Natural killer cell (primary cell): ENCODE data around the gene EYS. TPM values are rescaled to one million over a fixed set of nuclear protein-coding genes. Genes with fewer than 3 reads are reported as not detected.

Experiments
- ATAC-seq, 3 donors: fragments of 150-1000 bp in 2 of 3; fragments of 200-7000 bp in 1 of 3; cut with Tn5 transposase; 1 replicate in 1 of 3; 2 replicates in 2 of 3; pipeline ENCODE4 v1.10.0; 2021; ENCODE audit warnings: mild to moderate bottlenecking in 2 of 3, moderate library complexity in 2 of 3
- DNase-seq, 2 donors: peaks; one replicate each; pipeline versions ENCODE4 v3.0.0 to v3.0.0-alpha.2; 2013 to 2021; ENCODE audit warnings: mixed read lengths in 1 of 2
- H3K27ac ChIP-seq: one replicate; pipeline ENCODE4 v1.5.1; 2013; ENCODE audit warnings: mild to moderate bottlenecking, low read length
- H3K27me3 ChIP-seq: one replicate; pipeline ENCODE4 v1.6.1; 2013; ENCODE audit warnings: low read length; ENCODE audit not compliant: control insufficient read depth, insufficient read depth
- H3K36me3 ChIP-seq: one replicate; pipeline ENCODE4 v1.6.1; 2013; ENCODE audit warnings: low read length; ENCODE audit not compliant: control insufficient read depth, insufficient read depth
- H3K4me1 ChIP-seq: one replicate; pipeline ENCODE4 v1.6.1; 2013; ENCODE audit warnings: low read length; ENCODE audit not compliant: control insufficient read depth, insufficient read depth
- H3K4me3 ChIP-seq: one replicate; pipeline ENCODE4 v1.5.1; 2013; ENCODE audit warnings: low read length
- H3K9me3 ChIP-seq: one replicate; pipeline ENCODE4 v1.6.1; 2013; ENCODE audit warnings: low read length; ENCODE audit not compliant: control insufficient read depth, insufficient read depth
- H3K27ac Mint-ChIP-seq, 2 donors: one replicate each; pipeline ENCODE4 v1.8.0; 2022; ENCODE audit warnings: mild to moderate bottlenecking in 2 of 2, mixed read lengths in 2 of 2, moderate library complexity in 1 of 2
- H3K27me3 Mint-ChIP-seq, 2 donors: one replicate each; pipeline ENCODE4 v1.8.0; 2022; ENCODE audit warnings: low read depth in 2 of 2, mixed read lengths in 2 of 2
- H3K36me3 Mint-ChIP-seq: one replicate; pipeline ENCODE4 v1.8.0; 2022; ENCODE audit warnings: mixed read lengths
- H3K4me1 Mint-ChIP-seq, 2 donors: one replicate each; pipeline ENCODE4 v1.8.0; 2022; ENCODE audit warnings: mixed read lengths in 2 of 2
- H3K4me3 Mint-ChIP-seq: one replicate; pipeline ENCODE4 v1.8.0; 2022; ENCODE audit warnings: mild to moderate bottlenecking, moderate library complexity, mixed read lengths
- H3K9me3 Mint-ChIP-seq, 2 donors: one replicate each; pipeline ENCODE4 v1.8.0; 2022; ENCODE audit warnings: mixed read lengths in 2 of 2
- CTCF ChIP-seq: fragments of 200-600 bp; IDR thresholded peaks from one replicate; pipeline ENCODE4 v1.8.0; 2022; ENCODE audit warnings: antibody characterized with exemption
- WGBS: methylation state at CpG from one replicate; pipeline ENCODE4 v1.1.7; 2013; ENCODE audit warnings: missing lambda C conversion rate; ENCODE audit not compliant: insufficient coverage; 5-methylcytosine and 5-hydroxymethylcytosine counted together
- intact Hi-C: fragments of 100-400 bp; cut with micrococcal nuclease; formaldehyde crosslinking; loops from one replicate; pipeline ENCODE4 v1.14.2; 2022
- total RNA-seq, 4 donors: library from RNA; stranded (reverse); fragments of 120-200 nt in 1 of 4; gene quantifications; one replicate each; pipeline versions ENCODE4 v1.2.3 to v1.2.4, GENCODE V29; 2013 to 2022

Gene EYS
- total RNA-seq, 3 donors from 2014 or later (not counting 1 experiment from before 2014, with no cell fraction given), result 0.55 TPM; not detected in 2

GRCh38 chr6:64146876-64147275 lies 1560.2 kb downstream of the EYS start:
- ATAC-seq, result no peak
- H3K27ac Mint-ChIP-seq, result no peak overlapping the region

GRCh38 chr6:64146094-64146493 lies 1560.9 kb downstream of the EYS start:
- H3K4me1 Mint-ChIP-seq, result no peaks in the 10 kb centered on the region
- Histone ChIP-seq H3K27me3 (no peaks in the 10 kb centered on the region), H3K36me3 (no peaks in the 10 kb centered on the region), H3K4me3 (no peak overlapping the region), H3K27ac (no peak overlapping the region), H3K9me3 (peaks cover 3% of the 10 kb centered on the region), H3K4me1 (no peaks in the 10 kb centered on the region)
- WGBS, result no CpG with 5 or more reads among the region's 1 CpG
- H3K9me3 Mint-ChIP-seq, result peaks cover 14 to 16% of the 10 kb centered on the region in 2 donors
- ATAC-seq (no peak), DNase-seq (no peak)
- H3K4me3 Mint-ChIP-seq, result no peak overlapping the region
- H3K27me3 Mint-ChIP-seq, result no peaks in the 10 kb centered on the region
- H3K36me3 Mint-ChIP-seq, result no peaks in the 10 kb centered on the region
- TF ChIP-seq CTCF, result no peak
- intact Hi-C loops, result no loop called here
- no peak overlapping the region for H3K27ac Mint-ChIP-seq

More at GRCh38 chr6:64146876-64147275, 1560.2 kb downstream of the EYS start:
- H3K27me3 Mint-ChIP-seq, result no peaks in the 10 kb centered on the region
- no peaks in the 10 kb centered on the region for H3K27me3 ChIP-seq
- 50% methylated on average over 1 of the region's 2 CpGs for WGBS
- H3K9me3 ChIP-seq, result peaks cover 3% of the 10 kb centered on the region
- H3K27ac ChIP-seq, result no peak overlapping the region
- no peak for TF ChIP-seq CTCF
- H3K36me3 ChIP-seq, result no peaks in the 10 kb centered on the region
- H3K4me3 ChIP-seq, result no peak overlapping the region
- H3K4me1 ChIP-seq, result no peaks in the 10 kb centered on the region
- intact Hi-C loops, result no loop called here
- no peak for DNase-seq
- H3K9me3 Mint-ChIP-seq, result peaks cover 14 to 16% of the 10 kb centered on the region in 2 donors
- no peaks in the 10 kb centered on the region for H3K36me3 Mint-ChIP-seq
- H3K4me1 Mint-ChIP-seq, result no peaks in the 10 kb centered on the region
- no peak overlapping the region for H3K4me3 Mint-ChIP-seq

- peaks cover 3% of the 10 kb centered on the region for H3K9me3 ChIP-seq
- Mint-ChIP-seq H3K36me3 (no peaks in the 10 kb centered on the region), H3K4me1 (no peaks in the 10 kb centered on the region), H3K27me3 (no peaks in the 10 kb centered on the region), H3K27ac (no peak overlapping the region), H3K9me3 (peaks cover 14 to 16% of the 10 kb centered on the region in 2 donors), H3K4me3 (no peak overlapping the region)
- WGBS, result 86% methylated on average over 2 of the region's 2 CpGs
- no peaks in the 10 kb centered on the region for H3K4me1 ChIP-seq
- no peaks in the 10 kb centered on the region for H3K36me3 ChIP-seq
- H3K4me3 ChIP-seq, result no peak overlapping the region
- no peak for DNase-seq
- TF ChIP-seq CTCF, result no peak
- ATAC-seq, result no peak
- no peak overlapping the region for H3K27ac ChIP-seq
- no peaks in the 10 kb centered on the region for H3K27me3 ChIP-seq
- intact Hi-C loops, result no loop called here
These were observed 1561.4 kb downstream of the EYS start for GRCh38 chr6:64145658-64146057.

- Mint-ChIP-seq H3K4me1 (no peaks in the 10 kb centered on the region), H3K27me3 (no peaks in the 10 kb centered on the region), H3K27ac (no peak overlapping the region), H3K4me3 (no peak overlapping the region), H3K36me3 (no peaks in the 10 kb centered on the region), H3K9me3 (peaks cover 16 to 20% of the 10 kb centered on the region in 2 donors)
- no peaks in the 10 kb centered on the region for H3K4me1 ChIP-seq
- no peaks in the 10 kb centered on the region for H3K27me3 ChIP-seq
- DNase-seq (no peak), ATAC-seq (no peak)
- no peaks in the 10 kb centered on the region for H3K36me3 ChIP-seq
- intact Hi-C loops, result no loop called here
- H3K9me3 ChIP-seq, result peaks cover 3% of the 10 kb centered on the region
- no peak for TF ChIP-seq CTCF
- no peak overlapping the region for H3K27ac ChIP-seq
- no peak overlapping the region for H3K4me3 ChIP-seq
- WGBS, result no CpG with 5 or more reads among the region's 2 CpGs
These were observed 1563.9 kb downstream of the EYS start for GRCh38 chr6:64143101-64143500.
